ENCODE data around the gene DNLZ. TPM values are rescaled to one million over a fixed set of nuclear protein-coding genes. Genes with fewer than 3 reads are reported as not detected.

Gene DNLZ
- total RNA-seq, 1 experiment from 2014 or later: 26.5 TPM

DNA sequence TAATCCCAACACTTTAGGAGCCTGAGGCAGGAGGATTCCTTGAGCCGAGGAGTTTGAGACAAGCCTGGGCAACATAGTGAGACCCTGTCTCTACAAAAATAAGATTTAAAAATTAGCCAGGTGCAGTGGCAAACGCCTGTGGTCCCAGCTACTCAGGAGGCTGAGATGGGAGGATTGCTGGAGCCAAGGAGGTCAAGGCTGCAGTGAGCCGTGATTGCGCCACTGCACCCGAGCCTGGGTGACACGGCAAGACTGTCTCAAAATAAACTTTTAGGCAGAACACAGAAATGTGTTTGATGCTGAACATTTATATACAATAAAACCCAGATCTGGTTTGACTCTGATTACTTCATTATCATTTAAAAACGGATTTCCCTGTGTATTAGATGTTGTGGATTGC is 41.9 kb upstream of the DNLZ start:
- Histone ChIP-seq H3K4me3 (ENCODE audit: low read depth in 2 of 2, low read length in 2 of 2) (no peak overlapping the region), H3K9me3 (ENCODE audit: control insufficient read depth, insufficient read depth, low read depth, low read length) (no peaks in the 10 kb centered on the region), H3K27ac (ENCODE audit: low read length) (no peak overlapping the region), H3K27me3 (ENCODE audit: control insufficient read depth, insufficient read depth, low read length) (no peaks in the 10 kb centered on the region), H3K4me1 (ENCODE audit: control insufficient read depth, insufficient read depth, low read length) (peaks cover 6% of the 10 kb centered on the region; the same call in 1 of the 2 replicates), H3K36me3 (ENCODE audit: control insufficient read depth, insufficient read depth, low read length) (peaks cover 2% of the 10 kb centered on the region)
- BruUV-seq (replicated peaks): no TSS peak
- intact Hi-C loops (cut with micrococcal nuclease; ENCODE audit: unreplicated experiment) (no loop called here), in situ Hi-C loops (cut with HindIII; ENCODE audit: low pct_unique_long_range_greater_than_20kb, low sequenced_read_pairs) (no loop called here)
- POLR2A ChIA-PET: no interaction called here
- no peak for TF ChIP-seq TCF7L2 (IDR thresholded peaks at IDR 0.05; ENCODE audit: low read depth, low read length)
- TF ChIP-seq, protein P1, sequence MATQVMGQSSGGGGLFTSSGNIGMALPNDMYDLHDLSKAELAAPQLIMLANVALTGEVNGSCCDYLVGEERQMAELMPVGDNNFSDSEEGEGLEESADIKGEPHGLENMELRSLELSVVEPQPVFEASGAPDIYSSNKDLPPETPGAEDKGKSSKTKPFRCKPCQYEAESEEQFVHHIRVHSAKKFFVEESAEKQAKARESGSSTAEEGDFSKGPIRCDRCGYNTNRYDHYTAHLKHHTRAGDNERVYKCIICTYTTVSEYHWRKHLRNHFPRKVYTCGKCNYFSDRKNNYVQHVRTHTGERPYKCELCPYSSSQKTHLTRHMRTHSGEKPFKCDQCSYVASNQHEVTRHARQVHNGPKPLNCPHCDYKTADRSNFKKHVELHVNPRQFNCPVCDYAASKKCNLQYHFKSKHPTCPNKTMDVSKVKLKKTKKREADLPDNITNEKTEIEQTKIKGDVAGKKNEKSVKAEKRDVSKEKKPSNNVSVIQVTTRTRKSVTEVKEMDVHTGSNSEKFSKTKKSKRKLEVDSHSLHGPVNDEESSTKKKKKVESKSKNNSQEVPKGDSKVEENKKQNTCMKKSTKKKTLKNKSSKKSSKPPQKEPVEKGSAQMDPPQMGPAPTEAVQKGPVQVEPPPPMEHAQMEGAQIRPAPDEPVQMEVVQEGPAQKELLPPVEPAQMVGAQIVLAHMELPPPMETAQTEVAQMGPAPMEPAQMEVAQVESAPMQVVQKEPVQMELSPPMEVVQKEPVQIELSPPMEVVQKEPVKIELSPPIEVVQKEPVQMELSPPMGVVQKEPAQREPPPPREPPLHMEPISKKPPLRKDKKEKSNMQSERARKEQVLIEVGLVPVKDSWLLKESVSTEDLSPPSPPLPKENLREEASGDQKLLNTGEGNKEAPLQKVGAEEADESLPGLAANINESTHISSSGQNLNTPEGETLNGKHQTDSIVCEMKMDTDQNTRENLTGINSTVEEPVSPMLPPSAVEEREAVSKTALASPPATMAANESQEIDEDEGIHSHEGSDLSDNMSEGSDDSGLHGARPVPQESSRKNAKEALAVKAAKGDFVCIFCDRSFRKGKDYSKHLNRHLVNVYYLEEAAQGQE (IDR thresholded peaks at IDR 0.05; ENCODE audit: insufficient read depth in 1 of 2, low read depth in 2 of 2, low read length in 1 of 2): no peak
- DNase-seq (ENCODE audit: low read depth, low spot score) (no peak), ATAC-seq (no peak)
- CTCF ChIA-PET: no interaction called here

GRCh38 chr9:136404801-136405136 is 41.2 kb upstream of the DNLZ start:
- H3K4me3 ChIP-seq (ENCODE audit: low read depth in 2 of 2, low read length in 2 of 2): no peak overlapping the region
- TF ChIP-seq SIN3A (IDR thresholded peaks at IDR 0.05; ENCODE audit: borderline replicate concordance, insufficient read depth, low read depth, low read length): no peak
- TF ChIP-seq POLR2AphosphoS5 (IDR thresholded peaks at IDR 0.05; ENCODE audit: low read depth, low read length): no peak
- TF ChIP-seq CTCF (IDR thresholded peaks at IDR 0.05): no peak
- TF ChIP-seq, protein P1 (IDR thresholded peaks at IDR 0.05; ENCODE audit: insufficient read depth in 1 of 2, low read depth in 2 of 2, low read length in 1 of 2): no peak
- no peak for TF ChIP-seq TCF7L2 (IDR thresholded peaks at IDR 0.05; ENCODE audit: low read depth, low read length)
- H3K4me1 ChIP-seq (ENCODE audit: control insufficient read depth, insufficient read depth, low read length): peaks cover 7% of the 10 kb centered on the region; the same call in 1 of the 2 replicates
- DNase-seq (ENCODE audit: low read depth, low spot score) (no peak), ATAC-seq (no peak)
- CTCF ChIA-PET: no interaction called here
- no peaks in the 10 kb centered on the region for H3K27me3 ChIP-seq (ENCODE audit: control insufficient read depth, insufficient read depth, low read length)
- intact Hi-C loops (cut with micrococcal nuclease; ENCODE audit: unreplicated experiment) (no loop called here), in situ Hi-C loops (cut with HindIII; ENCODE audit: low pct_unique_long_range_greater_than_20kb, low sequenced_read_pairs) (no loop called here)
- H3K9me3 ChIP-seq (ENCODE audit: control insufficient read depth, insufficient read depth, low read depth, low read length): no peaks in the 10 kb centered on the region
- POLR2A ChIA-PET: no interaction called here
- TSS peak; percentile 11 for BruUV-seq (replicated peaks)
- H3K36me3 ChIP-seq (ENCODE audit: control insufficient read depth, insufficient read depth, low read length): peaks cover 2% of the 10 kb centered on the region
- no peak overlapping the region for H3K27ac ChIP-seq (ENCODE audit: low read length)
